Activated CD8-positive, alpha-beta memory T cell treated with anti-CD3 and anti-CD28 coated beads, Interleukin-2, amount 50 U/mL, for 48 hours (primary cell): ENCODE measurements around the gene NUCKS1.

Experiments
- DNase-seq: peaks from one replicate; pipeline ENCODE4 v3.0.0-alpha.2; 2020

The NUCKS1 gene

GRCh38 chr1:205750138-205751035 is at the start of gene NUCKS1:
Gene NUCKS1, minus strand, starts transcription at chr1:205750182. Its CDS starts 209 bp downstream, at chr1:205749973.
- peak; percentile 92 for DNase-seq

GRCh38 chr1:205798577-205798976 is 48.6 kb upstream of the NUCKS1 start:
- no peak for DNase-seq

DNA sequence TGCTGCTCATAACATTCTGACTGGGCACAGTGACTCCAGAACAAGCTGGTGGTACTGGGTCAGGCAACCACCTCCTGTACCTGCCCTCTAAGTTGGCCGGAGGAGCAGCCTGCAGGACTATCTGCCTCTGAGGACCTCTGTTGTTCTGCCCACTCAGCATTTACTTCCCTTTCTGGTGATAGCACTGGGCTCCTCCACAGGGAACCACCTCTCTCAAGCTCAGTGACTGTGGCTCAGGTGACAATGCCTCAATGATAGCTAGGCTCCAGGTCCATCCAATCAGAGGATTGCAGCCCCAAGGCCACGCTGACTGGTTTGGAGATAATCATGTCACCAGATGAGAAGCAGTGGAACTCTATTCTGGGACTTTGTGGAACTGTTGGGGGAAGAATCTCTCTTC is 47.2 kb upstream of the NUCKS1 start:
- no peak for DNase-seq

DNA sequence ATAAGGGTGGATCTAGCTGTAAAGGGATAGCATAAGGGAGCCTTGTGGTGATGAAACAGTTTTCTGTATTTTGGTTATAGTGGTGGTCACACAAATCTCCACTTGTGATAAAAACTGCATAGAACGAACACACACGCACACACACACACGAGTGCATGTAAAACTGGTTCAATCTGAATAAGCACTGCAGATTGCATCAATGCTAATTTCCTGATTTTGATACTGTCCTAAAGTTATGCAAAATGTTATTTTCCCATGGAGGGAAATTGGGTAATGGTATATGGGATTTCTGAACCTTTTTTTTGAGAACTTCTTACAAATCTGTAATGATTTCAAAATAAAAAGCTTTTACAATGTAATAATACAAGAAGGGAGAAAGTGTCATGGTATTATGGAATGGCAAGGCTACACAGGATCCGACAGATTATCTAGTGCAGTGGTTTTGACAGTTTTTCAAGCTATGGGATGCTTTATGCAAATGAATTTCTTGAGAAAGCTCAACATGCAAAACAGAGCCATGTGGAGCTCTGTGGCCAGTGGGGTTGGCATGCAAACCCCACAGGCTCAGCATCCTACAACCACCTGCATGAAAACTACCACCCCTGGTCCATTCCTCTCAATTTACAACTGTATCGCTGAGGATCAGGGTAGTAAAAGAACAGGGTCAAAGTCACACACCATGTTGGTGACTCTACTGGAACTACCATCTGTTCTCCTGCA is 44.2 kb upstream of the NUCKS1 start:
- no peak for DNase-seq

DNA sequence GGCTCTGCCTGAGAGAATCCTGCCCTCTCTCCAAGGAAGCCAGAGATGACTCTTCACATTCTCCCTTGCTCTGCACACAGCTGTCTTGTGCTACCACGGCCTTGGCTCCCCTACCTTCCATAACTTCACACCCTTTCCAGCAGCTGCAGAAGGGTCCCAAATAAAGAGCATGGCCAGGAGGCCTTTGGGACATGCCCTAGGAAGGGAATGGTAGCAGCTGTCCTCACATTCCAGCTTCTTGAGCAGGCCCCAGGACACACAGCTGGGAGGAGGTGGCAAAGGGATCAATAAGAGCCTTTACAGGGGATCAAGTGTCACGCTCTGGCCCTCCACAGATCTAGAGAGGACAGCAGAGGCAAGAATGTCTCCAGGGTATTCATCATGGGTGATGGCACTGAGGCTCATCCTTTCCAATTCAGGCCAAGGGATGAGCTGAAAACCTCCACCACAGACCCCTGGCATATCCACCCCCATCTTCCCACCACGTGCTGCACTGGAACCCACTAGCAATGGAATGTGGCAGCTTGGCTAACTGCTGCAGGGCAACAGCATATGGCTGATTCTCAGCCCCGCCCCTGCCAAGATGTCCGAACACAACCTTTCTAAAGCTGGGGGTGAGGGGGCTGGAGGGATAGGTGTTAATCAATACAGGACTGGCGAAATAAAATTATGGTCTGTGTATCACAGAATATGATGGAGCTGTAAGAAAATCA is 43.1 kb upstream of the NUCKS1 start:
- no peak for DNase-seq

DNA sequence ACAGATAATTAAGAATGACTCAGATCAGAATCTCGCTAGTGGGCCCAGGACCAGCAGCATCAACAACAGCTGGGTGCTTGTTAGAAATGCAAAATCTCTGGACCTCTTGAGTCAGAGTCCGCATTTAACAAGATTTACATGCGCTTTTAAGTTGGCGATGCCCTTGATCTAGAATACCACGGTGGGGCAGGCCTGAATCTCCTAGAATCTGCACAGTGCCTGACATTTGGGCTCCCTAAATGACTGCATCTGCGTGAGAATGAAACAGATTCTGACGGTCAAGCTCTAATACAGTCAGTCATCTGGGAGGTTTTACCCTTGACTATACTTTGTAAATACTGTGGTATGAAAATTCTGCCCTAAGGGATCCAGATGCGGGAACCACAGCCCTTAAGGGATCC is 42.5 kb upstream of the NUCKS1 start:
- DNase-seq: no peak

DNA sequence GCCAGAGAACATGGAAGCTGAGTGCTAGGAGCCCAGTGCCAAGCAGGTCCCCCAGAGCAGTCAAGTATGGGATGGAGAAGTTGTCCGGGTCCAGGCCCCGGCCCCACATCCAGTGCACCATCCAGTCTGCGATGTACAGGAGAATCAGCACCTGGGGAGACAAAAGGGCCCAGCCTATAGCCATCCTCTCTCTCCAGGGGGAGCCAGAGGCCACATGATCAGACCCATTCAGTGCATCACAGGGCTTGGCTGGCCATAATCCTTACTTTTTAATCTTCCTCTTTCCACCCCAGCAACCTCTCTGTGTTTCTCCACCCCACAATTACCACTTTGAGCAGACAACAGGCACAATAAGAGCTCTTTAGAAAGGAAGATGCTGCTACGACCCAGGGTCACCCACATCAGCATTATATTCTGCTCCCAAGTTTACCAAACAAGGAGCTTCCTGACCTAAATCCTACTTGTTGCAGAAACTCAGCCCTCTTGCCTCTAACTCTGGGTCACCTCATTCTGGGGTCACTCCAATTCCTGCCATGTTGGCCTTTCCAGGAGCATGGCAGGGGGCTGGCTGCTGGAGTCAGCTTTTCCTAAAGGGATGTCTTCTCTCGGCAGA is 41.7 kb upstream of the NUCKS1 start:
- DNase-seq: no peak

DNA sequence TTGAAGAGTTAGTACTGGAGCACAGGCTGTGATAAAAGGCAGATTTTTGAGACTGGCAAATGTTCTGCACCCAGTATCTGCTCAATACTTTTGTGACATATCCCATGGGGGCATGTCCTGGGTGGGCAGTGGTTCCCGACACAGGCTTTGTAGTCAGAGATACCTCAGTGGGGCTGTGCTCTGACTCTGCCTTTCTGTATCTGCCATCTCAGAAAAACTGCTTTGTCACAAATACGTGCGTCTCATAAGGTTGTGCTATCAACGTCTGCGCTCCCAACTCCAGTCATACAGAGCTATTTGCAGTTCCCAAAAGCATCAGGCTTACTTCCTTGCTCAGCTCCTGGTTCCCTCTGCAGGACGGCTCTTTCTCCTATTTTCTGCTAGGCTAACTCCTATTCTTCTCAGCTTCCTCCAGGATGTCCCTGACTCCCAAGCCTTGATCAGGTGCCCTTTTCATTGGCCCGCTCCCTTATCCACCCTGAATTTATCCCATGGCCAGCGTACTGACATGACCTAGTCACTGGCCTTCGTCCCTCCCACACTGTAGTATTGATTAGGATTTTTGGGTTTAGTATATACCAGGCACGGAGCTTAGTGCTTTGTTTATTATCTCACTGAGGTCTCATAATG is 37.4 kb upstream of the NUCKS1 start:
- no peak for DNase-seq

DNA sequence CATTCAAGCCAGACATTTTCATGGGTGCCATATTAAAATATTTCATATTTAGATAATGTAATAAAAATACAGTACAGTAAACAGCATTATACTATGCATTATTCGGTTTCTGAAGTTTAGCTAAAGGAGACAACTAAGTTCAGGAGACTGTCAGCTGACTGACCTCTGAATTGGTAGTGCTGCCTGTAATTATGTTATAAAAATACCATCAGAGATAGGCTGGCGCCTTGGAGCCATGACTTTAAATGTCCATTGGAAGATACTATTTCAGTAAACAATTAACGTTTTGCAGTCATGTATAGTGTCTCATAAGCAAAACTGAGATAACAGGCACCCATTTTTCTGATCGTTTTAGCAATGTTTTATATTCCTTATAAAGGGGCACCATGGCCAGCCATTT is 36.6 kb upstream of the NUCKS1 start:
- no peak for DNase-seq

DNA sequence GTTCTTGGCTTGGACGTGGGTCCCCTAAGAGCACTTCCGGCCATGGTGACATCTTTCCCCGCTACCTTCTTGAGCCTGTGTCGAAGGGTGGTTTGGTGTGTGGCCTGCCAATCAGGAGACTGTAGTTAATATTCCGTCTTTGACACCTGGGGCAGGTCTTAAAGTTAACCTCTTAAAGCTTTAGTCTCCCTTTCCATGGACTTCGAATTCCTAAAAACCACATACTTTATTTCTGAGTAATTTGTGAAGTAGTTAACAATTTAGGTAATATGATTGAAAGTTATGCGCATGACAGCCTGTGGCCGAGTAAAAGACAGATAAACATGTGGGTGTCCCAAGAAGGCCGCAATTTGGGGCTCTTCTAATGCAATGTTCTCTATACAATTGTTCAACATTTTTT is 35.5 kb upstream of the NUCKS1 start:
- DNase-seq: no peak

GRCh38 chr1:205783904-205784303 is 33.9 kb upstream of the NUCKS1 start:
- no peak for DNase-seq

- DNase-seq: no peak
These were observed 33.4 kb upstream of the NUCKS1 start for GRCh38 chr1:205783433-205783795.

- DNase-seq: no peak
These were observed 32.8 kb upstream of the NUCKS1 start for GRCh38 chr1:205782627-205783432.

DNA sequence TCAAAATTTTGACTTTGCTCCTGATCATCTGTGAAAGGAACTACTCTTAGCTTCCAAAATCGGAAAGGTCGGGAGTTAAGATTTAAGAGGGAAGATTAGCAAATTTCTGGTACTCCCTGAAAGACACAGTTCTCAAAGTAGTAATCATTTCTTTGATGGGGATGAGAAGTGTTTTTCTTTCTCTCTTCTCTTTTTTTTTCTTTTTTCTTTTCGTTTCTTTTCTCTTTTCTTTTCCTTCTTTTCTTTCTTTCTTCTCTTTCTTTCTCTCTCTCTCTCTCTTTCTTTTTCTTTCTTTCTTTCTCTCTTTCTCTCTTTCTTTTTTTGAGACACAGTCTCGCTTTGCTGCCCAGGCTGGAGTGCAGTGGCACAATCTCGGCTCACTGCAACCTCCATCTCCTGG is 30.4 kb upstream of the NUCKS1 start:
- no peak for DNase-seq

DNA sequence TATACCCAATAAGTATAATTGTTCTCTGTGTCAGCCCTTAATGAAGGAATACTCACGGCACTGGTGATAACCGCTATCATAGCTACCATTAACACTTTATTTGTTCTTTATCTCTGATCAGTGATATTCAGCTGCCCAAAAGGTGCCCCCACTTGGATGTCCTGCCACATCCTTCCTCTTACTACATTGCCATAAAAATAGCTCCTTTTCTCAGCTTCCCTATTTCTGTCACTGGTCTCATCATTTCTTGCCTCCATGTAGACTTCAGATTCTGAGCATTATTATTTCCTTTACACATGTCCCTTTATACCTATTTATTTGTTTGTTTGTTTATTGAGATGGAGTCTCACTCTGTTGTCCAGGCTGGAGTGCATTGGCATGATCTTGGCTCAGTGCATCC is 28.0 kb upstream of the NUCKS1 start:
- DNase-seq: no peak

DNA sequence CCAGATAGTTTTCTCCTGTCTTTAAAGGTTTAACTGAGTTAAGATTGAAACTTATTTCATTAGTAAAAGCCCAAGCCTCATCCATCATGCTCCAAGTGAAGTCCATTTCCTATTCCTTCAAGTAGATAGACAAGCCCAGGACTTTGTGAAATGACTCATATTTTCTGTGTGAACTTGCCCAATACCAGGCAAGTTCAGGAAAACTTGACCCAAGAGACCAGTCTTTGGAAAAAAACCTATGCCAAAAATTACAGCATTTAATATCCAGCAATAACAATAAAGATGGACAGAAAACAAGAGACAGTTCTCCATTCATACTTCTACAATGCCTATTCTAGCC is 25.7 kb upstream of the NUCKS1 start:
- DNase-seq: no peak

GRCh38 chr1:205775015-205775716 is 25.2 kb upstream of the NUCKS1 start, which contains the start of gene RAB29:
Gene RAB29, minus strand, starts transcription at chr1:205775482. Its CDS starts 526 bp downstream, at chr1:205774956.
- DNase-seq: peak; percentile 89

- DNase-seq: peak; percentile 71
These were observed 24.4 kb upstream of the NUCKS1 start for GRCh38 chr1:205774198-205775014.

DNA sequence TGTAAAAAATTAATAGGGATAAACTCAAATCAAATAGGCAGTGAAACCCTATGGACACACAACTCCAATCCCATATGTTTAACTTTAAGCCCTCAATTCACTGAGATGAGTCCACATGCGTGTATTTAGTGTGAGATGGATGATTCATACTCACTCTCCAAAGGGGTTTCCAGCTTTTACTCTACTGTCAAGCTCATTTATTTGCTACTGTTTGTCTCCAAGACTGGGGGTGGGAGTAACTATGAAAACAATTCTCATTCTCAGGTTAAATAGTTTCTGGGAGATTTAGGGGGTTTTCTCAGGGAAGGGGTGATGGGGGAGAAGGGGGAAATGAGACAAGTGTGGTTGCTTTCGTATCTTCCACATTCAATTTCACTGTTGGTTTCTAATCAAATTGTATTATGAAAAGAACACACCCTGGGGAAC is 22.6 kb upstream of the NUCKS1 start:
- DNase-seq: no peak

DNA sequence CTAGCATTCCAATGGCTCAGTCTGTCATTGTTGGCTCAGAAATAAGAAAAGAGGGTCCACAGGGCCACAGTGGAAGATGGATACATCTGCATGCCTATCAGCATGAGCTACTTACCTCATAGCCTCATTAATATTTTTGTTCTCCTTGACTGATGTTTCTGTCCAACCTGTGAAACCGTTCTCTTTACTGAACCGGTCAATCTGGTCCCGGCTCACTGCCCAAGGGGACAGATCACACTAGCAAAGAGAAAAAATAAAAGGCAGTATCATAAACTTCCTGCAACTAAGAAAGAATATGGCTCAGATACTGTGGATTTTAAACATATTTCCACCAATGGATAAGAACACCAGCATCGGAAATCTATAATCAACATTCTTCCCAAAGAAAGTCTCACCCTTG is 20.6 kb upstream of the NUCKS1 start:
- DNase-seq: no peak
